HG02623 (cell line): Measurements from ENCODE around the gene CD276.
"Not testable (repeated sequence)": the region's sequence is repeated elsewhere in the genome, so short reads cannot be mapped to it uniquely, and the experiment has no call there.

Source experiments
- ATAC-seq: cut with Tn5 transposase; IDR thresholded peaks from one replicate; pipeline ENCODE4 v1.9.1; 2021; ENCODE audit warnings: moderate library complexity; ENCODE audit not compliant: unreplicated experiment

The CD276 gene

GRCh38 chr15:73683777-73684580 is at the start of gene CD276:
Gene CD276 (plus strand): TSS chr15:73684383. CDS start chr15:73699640, 15,257 bp downstream.
- ATAC-seq: no peak

- no peak for ATAC-seq
Measured at GRCh38 chr15:73637527-73637926, 46.7 kb upstream of the CD276 start.

DNA sequence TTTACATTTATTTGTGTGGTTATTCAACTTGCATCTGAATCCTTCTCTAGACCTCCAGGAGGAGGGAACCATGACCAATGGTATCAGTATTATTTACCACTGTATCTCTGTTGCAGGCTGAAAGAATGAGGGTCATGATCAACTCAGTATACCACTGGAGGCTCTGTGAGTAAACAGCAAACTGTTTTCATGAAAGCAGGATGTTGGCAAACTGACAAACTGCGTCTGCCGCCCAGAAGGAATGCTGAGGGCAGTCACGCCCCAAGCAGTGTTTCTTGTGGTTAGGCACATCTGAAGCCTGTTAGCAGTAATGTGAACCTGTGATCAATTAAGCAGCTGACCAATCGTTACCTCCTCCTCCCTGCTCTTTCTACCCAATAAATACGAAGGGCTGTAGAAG is 44.7 kb upstream of the CD276 start:
- not testable (repeated sequence) for ATAC-seq

GRCh38 chr15:73647259-73648013 is 36.7 kb upstream of the CD276 start:
- no peak for ATAC-seq

DNA sequence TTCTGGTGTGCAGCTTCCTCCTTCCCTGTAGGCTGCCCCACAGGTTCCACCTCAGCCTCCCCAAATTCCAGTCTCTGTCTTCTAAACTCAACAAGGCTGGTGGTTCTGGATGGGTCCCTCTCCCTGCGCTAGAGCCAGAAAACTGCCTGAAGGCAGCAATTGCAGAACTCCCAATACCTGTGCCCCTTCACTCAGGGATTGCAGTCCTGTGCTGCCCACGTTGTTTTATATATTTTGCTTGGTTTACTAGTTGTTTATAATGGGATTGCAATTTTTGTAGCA is 36.2 kb upstream of the CD276 start:
- ATAC-seq: no peak

DNA sequence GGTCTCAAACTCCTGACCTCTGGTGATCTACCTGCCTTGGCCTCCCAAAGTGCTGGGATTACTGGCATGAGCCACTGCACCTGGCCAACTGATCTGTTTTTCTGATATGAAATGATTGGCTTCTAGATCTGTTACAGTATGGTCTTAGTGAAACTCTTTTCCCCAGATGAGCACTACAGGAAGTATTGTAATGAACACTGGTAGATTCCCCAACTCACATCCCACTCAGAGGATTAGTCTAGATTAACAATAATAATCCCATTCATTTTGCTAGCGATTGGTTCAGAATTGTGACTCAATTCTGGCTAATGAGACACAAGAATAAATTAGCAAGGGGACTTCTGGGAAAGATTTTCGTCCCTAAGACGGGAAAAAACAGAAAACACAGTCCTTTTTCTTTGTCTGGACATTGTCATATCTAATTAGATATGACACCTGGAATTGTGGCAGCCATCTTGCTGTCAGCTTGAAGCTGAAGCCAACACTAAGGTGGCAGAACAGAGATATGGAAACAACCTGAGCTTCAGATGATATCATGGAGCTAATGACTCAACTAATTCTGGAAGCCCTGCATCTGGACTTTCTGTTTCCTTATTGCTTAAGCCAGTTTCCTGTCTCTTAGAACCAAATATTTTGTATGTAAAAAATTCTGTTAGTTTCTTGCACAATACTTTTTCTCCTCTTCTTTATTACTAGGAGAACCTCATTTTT is 33.6 kb upstream of the CD276 start:
- ATAC-seq: no peak

DNA sequence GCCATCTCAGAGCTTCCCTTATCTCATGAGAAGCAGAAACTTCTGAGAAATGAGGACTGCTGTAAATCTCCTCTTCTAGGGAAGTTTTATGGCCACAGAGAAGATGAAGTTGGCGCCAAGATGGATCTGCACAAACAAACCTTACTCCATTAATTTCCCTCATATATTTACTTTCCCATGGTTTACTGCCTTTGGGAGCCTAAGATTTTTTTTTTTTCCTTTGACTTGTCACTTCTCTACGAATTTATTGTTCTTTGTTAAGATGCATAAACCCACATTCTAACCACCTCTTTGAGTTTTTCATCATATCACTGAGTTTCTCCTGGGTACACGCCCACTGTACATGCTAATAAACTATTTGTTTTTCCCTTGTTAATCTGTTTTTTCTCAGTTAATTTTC is 29.5 kb upstream of the CD276 start:
- no peak for ATAC-seq

DNA sequence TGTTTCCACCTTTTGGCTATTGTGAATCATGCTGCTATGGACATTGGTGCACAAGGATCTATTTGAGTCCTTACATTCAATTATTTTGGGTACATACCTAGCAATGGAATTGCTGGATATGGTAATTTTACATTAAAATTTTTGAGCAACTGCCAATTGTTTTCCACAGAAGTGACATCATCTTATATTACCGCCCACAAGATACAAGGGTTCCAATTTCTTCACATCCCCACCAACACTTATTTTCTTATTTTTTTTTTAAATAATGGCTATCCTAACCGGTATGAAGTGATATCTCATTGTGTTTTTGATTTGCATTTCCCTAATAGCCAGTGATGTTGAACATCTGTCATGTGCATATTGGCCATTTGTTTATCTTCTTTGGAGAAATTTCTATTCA is 28.5 kb upstream of the CD276 start:
- no peak for ATAC-seq

GRCh38 chr15:73658645-73659044 is 25.5 kb upstream of the CD276 start:
- no peak for ATAC-seq

DNA sequence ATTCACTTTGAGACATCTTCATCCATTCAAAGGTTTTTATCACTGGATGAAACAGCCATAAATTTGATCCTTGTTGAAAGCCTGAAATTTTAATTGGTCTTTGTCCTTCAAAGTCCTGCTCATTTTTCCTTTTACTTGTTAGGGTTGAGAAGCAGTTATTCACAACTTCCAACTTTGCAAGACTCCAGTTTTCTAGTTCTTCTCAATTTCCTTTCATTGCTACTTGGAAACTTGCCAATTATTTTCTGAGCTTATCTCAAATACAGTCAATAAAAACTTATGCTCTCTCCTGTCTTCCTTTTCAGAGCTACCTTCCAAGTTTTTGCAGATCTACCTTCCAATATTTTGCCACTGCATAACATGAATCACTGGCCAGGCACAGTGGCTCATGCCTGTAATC is 23.7 kb upstream of the CD276 start:
- no peak for ATAC-seq

- ATAC-seq: no peak
Measured at GRCh38 chr15:73674587-73674986, 9.6 kb upstream of the CD276 start.

DNA sequence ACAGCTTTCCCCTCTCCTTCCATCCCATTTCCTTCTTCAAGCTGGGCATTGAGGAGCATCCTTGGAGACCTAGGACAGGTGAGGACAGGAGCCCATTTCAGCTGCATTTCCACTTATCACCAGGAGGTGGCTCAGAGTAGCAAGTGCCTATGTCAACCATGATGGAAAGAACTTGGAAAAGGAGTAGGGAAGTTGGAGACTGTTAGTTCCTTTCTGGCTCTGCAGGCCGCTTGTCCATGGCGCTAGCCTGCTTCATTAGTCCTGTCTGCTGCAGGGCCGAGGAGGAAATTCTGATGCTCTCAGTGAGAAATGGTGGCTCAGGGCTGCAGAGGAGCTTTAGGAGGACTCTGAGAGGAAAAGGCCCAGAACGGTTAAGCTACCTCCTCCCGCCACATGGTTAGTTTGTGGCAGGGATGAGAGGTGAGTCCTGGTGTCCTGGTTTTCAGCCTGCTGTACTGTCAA is 7.0 kb upstream of the CD276 start:
- no peak for ATAC-seq

GRCh38 chr15:73677733-73678132 is 6.5 kb upstream of the CD276 start:
- no peak for ATAC-seq

- ATAC-seq: no peak
Measured at GRCh38 chr15:73678498-73678897, 5.7 kb upstream of the CD276 start.

DNA sequence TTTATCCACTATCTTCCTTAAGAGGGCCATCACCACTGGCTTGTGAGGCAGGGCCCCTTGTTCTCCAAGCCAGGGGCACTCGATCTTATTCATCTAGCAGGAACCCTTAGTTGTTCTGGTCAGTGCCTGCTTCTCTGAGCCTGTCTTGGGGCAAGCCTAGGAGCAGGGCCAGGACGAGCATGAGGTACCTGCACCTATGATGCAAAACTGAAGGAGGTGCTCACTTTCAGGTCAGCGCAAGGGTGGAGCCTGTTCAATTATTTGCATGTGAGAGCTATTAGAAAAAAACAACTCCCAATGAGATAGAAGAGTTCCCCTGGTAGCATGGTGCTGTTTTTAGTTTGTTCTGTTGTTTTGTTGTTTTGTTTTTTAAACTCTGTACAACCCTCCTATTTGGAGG is 5.0 kb upstream of the CD276 start:
- no peak for ATAC-seq

DNA sequence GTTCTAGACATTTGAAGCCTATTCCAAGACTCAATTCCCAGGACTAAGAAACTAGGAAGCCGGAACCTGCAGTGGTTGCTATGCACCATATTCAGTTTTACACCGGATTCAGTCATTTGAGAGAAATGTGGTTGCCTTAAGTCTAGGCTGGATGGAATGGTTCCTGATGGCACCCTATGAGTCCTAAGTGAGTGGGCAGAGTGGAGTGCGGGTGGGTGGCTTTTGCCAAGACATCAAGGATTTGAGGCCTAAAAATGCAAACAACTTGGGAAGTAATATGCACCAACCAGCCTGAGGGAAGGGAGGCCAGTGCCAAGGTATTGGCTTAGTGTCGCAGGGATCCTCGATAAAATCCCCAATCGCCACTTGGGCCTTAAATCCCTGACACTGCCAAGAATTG is 4.2 kb upstream of the CD276 start:
- ATAC-seq: no peak

GRCh38 chr15:73680549-73680948 is 3.6 kb upstream of the CD276 start:
- no peak for ATAC-seq

DNA sequence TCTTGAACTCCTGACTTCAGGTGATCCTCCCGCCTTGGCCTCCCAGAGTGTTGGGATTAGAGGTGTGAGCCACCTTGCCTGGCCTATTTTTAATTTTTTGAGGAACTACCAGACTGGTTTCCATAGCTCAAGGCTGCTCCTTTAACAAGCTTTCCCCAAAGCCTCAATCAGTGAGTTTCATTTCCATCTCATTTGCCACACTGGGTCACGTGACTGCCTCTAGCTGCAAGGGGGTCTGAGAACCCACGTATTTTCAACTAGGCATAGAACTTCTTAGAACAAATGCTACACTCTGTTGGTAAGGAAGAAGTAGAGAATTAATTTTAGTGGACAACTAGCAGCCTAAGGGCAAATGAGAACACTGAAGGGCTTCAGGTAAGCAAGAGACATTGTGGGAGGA is 3.1 kb upstream of the CD276 start:
- no peak for ATAC-seq

DNA sequence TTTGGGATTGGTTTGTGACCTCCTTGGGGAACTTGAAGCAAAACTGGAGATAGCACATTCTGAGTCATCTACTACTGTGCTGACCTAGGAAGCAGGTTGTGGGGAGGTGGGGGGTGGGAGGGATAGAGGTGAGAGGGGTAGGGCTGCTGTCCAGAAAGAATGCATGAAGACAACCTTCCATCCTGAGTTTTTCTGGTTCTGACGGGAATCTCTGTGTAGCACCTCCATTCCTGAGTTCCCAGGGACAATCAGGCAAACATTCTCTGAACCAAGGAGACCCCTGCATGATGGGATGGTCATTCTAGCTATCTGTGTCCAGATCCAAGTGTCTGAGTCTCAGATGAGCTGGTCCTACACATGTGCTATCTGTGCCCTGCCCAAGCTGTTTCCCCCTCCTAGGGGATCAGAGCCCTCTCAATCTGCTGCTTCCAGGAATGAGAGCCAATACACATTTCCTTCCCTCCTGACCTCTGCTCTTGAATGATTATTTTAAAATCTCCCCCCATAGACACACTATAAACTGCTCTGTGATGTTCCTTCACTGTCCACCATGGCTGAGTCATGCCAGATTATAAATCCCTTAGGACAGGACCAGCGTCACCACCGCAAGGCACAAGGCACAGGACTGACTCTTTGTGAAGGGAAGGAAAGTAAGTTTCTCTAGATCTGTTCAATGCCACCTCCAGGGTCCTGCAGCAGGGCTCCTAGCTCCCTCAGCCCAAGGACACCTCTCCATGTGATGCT is 2.2 kb upstream of the CD276 start:
- ATAC-seq: no peak

DNA sequence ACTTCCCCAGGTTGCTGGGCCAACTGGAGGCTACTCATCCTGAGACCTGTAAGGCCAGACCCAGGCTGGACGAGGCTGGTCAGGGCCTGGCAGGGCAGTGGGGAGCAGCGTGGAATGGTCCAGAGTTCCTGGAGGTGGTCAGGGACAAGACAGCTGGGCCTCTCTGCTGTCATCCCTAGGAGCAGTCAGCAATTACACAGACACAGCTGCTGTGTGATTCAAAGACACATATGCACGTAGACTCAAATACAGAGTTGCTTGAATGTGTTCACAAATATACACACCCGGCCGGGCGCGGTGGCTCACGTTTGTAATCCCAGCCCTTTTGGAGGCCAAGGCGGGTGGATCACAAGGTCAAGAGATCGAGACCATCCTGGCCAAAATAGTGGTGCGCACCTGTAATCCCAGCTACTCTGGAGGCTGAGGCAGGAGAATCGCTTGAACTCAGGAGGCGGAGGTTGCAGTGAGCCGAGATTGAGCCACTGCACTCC is 1.5 kb upstream of the CD276 start:
- no peak for ATAC-seq

- no peak for ATAC-seq
Measured at GRCh38 chr15:73683257-73683776, 866 bp upstream of the CD276 start.
